Renal cortex interstitium (tissue), 11 donors: ENCODE measurements around the gene MTMR12. TPM values are rescaled to one million over a fixed set of nuclear protein-coding genes. Genes with fewer than 3 reads are reported as not detected.
A peak's percentile ranks its signal among the peaks of the same experiment; 100 is the strongest.
"Not testable (repeated sequence)": the region's sequence is repeated elsewhere in the genome, so short reads cannot be mapped to it uniquely, and the experiment has no call there.

Source experiments
- DNase-seq, 11 donors: peaks; one replicate each; pipeline ENCODE4 v3.0.0-alpha.2; 2013; ENCODE audit warnings: low read depth in 9 of 11, low spot score in 4 of 11; ENCODE audit errors: extremely low read depth in 1 of 11
- polyA plus RNA-seq, 3 donors: library from polyadenylated mRNA; unstranded; fragments of 120-200 nt; gene quantifications; one replicate each; pipeline ENCODE4 v1.2.1, GENCODE V29; 2013; ENCODE audit not compliant: insufficient read length in 3 of 3

Gene MTMR12
- polyA plus RNA-seq, 3 donors: 32.5 to 43.9 (median 37.8) TPM

- peak in 2 of 11 donors; percentile 32 to 35 for DNase-seq
These were observed 18.6 kb upstream of the MTMR12 start for GRCh38 chr5:32331217-32331934.

GRCh38 chr5:32330126-32330971, 17.6 kb upstream of the MTMR12 start:
- no peak for DNase-seq

DNA sequence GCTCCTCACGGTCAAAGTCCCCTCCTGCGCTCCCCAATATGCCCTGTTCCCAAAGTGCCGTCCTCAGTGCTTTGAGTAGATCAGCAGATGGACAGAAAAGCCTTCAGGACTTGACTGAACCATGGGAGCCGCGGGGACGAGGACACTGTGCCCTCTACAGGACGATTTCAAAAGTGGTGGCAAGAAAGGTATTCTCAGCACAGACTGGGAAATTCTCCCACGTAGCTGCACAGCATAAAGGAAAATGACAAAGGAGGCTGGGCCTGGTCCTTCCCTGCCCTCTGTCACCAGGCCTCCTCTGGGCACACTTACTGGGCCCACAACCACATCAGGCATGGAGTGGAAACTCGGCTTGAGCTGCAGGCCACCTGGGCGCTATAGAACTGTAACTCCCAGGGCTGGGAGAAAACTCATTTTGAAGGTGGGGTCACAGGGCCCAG, 16.7 kb upstream of the MTMR12 start:
- DNase-seq: peak in 1 of 11 donors; percentile 21

DNA sequence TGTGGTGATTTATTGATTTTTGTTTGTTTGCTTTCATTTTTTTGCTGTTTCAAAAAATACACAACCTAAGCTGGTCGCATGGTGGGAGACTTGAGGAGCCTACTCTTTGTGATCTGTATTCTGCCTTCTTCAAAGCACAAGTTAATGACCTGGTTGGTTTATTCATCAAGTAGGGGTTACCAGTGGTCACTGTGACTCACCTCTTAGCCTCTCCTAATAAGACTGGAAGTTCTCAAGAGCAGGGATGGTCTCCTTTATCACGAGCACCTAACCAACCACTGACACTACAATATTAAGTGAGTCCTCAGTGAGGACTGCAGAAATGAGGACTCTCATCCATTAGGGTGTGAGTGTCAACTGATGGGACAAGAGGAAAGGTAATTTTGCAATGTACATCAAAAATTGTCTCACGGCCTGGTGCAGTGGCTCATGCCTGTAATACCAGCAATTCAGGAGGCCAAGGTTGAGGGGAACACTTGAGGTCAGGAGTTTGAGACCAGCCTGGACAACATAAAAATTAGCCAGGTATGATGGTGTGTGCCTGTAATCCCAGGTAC, 13.6 kb upstream of the MTMR12 start:
- no peak for DNase-seq

GRCh38 chr5:32325616-32326015, 12.9 kb upstream of the MTMR12 start:
- DNase-seq: no peak

DNA sequence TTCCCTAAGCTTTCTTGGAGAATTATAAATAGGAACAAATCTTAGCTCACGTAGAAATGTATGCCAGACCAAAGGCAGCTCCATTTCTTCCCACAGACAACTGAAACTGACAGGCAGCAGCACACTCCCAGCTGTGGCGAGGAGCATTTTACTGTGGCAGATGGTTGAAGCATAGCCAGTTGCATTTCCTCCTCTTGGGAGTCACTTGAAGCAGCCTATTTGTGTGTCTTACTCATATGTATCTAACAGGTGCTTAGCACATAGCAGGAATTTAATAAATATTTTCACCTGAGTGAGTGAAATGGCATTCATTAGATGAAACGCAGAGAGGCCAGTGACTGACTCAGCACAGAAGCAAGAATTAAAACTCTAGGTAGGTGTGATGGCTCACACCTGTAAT, 12.3 kb upstream of the MTMR12 start:
- DNase-seq: no peak

- DNase-seq: no peak
These were observed 11.0 kb upstream of the MTMR12 start for GRCh38 chr5:32323741-32324140.

- DNase-seq: no peak
These were observed 10.1 kb upstream of the MTMR12 start for GRCh38 chr5:32322882-32323281.

DNA sequence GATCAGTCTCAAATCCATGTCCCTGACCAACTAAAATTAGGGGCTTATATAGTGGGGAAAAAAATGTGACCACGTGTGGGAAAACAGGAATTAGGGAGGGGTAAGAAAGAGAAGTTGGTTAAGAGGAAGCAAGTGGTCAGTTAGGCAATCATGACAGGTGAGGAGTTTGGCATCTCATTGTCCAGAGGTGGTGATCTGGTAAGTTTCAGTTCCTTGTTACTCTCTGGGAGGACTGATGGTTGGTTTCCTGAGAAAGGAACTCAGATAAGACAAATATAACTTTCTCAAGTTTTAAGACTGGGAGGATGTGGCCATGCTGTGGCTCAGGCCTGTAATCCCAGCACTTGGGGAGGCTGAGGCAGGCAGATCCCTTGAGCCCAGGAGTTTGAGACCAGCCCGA, 9.0 kb upstream of the MTMR12 start:
- not testable (repeated sequence) for DNase-seq

DNA sequence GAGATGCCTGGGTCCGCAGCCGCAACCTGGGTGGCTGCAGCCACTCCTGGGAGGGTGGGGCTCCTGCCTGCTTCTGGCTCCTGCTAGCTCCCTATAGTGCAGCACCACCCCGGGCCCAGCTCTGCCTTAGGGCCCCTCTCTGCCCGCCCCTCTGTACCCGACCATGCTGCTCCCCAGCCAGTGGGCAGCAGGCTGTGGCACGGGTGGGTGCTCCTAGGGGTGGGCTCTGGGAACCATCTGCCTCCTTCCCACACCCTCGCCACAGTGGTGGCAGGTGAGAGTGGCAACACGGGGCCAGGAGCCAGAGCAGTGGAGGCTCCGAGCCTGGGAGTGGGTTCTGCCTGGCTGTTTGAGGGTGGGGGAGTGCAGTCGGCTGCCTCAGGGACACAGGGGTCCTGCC, 7.8 kb upstream of the MTMR12 start:
- DNase-seq: no peak

GRCh38 chr5:32319926-32320543, 7.3 kb upstream of the MTMR12 start:
- DNase-seq: no peak

- DNase-seq: no peak
These were observed 6.7 kb upstream of the MTMR12 start for GRCh38 chr5:32319392-32319791.

DNA sequence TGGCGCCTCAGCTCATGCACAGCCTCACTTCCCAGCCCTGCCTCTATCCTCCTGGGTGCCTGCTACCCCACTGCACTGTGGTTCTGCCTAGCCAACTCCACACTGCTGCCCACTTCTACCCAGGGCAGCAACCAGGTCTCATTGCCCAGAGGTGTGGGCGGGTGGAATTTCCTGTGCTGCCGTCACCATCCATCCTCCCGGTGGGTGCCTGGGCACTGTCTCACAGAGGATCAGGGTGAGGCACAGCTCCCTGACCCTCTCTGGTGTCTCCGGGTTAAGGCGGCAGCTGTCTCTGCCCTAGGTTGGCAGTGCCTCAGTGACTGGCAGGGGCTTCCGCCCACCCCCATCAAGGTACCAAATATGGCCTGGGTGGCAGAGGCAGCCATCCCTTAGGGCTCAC, 4.3 kb upstream of the MTMR12 start:
- no peak for DNase-seq

DNA sequence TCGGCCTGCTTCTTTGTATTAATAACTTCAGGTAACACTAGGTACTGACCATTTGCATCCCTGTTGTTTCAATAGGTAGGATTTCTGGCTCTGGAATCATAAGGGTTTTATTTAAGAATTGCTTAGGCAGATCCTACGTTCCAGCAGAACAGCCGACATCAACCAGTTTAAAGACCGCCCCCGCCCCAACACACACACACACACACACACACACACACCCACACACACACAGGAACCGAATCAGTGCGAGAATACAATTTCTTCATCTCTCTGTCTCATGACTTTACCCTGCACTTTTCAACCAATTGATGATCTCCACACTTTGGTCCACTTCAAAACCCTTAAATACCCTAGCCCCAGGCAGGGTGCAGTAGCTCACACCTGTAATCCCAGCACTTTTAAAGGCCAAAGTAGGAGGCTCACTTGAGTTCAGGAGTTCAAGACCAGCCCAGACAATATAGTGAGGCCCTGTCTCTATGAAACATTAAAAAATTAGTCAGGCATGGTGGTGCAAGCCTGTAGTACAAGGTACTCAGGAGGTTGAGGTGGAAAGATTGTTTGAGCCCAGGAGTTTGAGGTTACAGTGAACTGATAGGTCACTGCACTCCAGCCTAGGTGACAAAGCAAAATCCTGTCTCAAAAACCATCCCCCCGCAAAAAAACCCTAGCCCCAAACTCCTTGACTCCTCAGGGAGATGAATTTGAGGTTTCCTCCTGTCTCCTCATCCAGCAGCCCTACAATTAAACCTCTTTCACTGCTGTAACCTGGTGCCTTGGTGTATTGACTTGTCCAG, 2.7 kb upstream of the MTMR12 start:
- no peak for DNase-seq

DNA sequence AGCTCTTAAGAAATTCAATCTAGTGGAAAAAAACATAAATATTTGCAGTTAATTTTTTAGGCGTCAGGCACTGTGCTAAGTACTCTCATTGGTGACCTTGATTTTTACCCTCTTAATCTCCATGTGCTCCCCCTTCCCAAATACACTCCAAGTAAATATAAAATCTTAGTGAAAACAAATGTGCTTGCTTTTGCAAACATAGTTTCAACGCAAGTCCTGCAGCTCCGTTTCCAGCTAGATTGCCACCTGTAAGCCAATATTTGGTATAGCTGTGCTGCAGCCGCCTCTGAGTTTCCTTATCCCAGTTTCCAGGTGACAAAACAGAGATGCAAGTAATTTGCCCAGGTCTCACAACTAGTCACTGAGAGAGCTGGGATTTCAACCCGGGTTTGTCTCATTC, 1.9 kb upstream of the MTMR12 start:
- no peak for DNase-seq

DNA sequence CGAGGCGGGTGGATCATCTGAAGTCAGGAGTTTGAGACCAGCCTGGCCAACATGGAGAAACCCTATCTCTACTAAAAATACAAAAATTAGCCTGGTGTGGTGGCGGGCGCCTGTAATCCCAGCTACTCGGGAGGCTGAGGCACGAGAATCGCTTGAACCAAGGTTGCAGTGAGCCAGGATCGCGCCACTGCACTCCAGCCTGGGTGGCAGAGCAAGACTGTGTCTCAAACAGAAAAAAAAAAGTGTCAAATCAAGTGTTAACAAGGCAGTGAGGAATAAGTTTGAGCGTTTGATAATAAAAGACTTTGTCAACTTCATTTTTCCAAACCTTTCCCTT, 1.4 kb upstream of the MTMR12 start:
- not testable (repeated sequence) for DNase-seq

- peak in 3 of 11 donors; percentile 39 to 54 (median 46) for DNase-seq
These were observed 543 bp downstream of the MTMR12 start for GRCh38 chr5:32312197-32312594.

GRCh38 chr5:32311404-32312196, 1.1 kb downstream of the MTMR12 start:
- DNase-seq: no peak
